HCT116 (cell line): ENCODE measurements around the gene ACSBG1. TPM values are rescaled to one million over a fixed set of nuclear protein-coding genes. Genes with fewer than 3 reads are reported as not detected.

ENCODE experiments used
- ATAC-seq: fragments of 200-7000 bp; cut with Tn5 transposase; 2 replicates; pipeline ENCODE4 v1.9.1; 2020; ENCODE audit warnings: mild to moderate bottlenecking, moderate library complexity
- BruUV-seq: library from RNA; stranded (reverse); fragments of 400-500 nt; replicated peaks from 2 replicates; lab custom pipeline; 2021; lab: Mats Ljungman, UMichigan
- CTCF ChIA-PET: fragments of 300-600 bp; sonication (Branson Sonifier 250); formaldehyde crosslinking; loops from one replicate; lab custom pipeline; 2021; ENCODE audit warnings: antibody characterized with exemption; lab: Charles Lee
- POLR2A ChIA-PET: fragments of 300-600, 350-600 bp; sonication (Branson Sonifier 250); formaldehyde crosslinking; loops from one replicate; lab custom pipeline; 2021; ENCODE audit warnings: antibody characterized with exemption; lab: Charles Lee
- RAD21 ChIA-PET, 2 experiments: fragments of 300-600 bp; sonication (Branson Sonifier 250); formaldehyde crosslinking; loops; one replicate each; lab custom pipeline; 2023; ENCODE audit warnings: low total read pairs in 2 of 2; ENCODE audit not compliant: uncharacterized antibody in 2 of 2, unreplicated experiment in 2 of 2, low non-redundant PET in 1 of 2; lab: Charles Lee
- DNase-seq: peaks from one replicate; pipeline ENCODE4 v3.0.0-alpha.2; 2010; ENCODE audit warnings: low read depth, low spot score
- H2AFZ ChIP-seq: fragments of 200-600 bp; shearing (Covaris generic), sonication (generic); 2 replicates; pipeline ENCODE4 v1.6.1; 2017; ENCODE audit warnings: low read depth, mixed run types, mixed read lengths, antibody characterized with exemption, low read length; ENCODE audit not compliant: poor library complexity, severe bottlenecking
- H3K27ac ChIP-seq: 2 replicates; pipeline ENCODE4 v1.5.1; 2012; ENCODE audit warnings: low read depth, low read length
- H3K27me3 ChIP-seq: fragments of 200-600 bp; sonication (generic); 2 replicates; pipeline ENCODE4 v1.6.1; 2016; ENCODE audit warnings: mixed run types, low read length, mixed read lengths; ENCODE audit not compliant: insufficient read depth
- H3K36me3 ChIP-seq, 2 experiments: fragments of 200-500 bp in 1 of 2; fragments of 200-600 bp in 1 of 2; sonication (Bioruptor generic) in 1 of 2; sonication (generic) in 1 of 2; 2 replicates each; pipeline versions ENCODE4 v1.5.1 to v1.6.1; 2014 to 2016; ENCODE audit warnings: low read length in 2 of 2, inconsistent platforms in 1 of 2, mixed read lengths in 1 of 2, mixed run types in 1 of 2; ENCODE audit not compliant: insufficient read depth in 2 of 2, control insufficient read depth in 1 of 2
- H3K4me1 ChIP-seq, 2 experiments: fragments of 200-600 bp in 1 of 2; sonication (generic) in 1 of 2; 2 replicates each; pipeline versions ENCODE4 v1.5.1 to v1.6.1; 2012 to 2017; ENCODE audit warnings: low read length in 2 of 2, inconsistent platforms in 1 of 2, mild to moderate bottlenecking in 1 of 2, mixed read lengths in 1 of 2, mixed run types in 1 of 2, moderate library complexity in 1 of 2; ENCODE audit not compliant: insufficient read depth in 2 of 2, control insufficient read depth in 1 of 2
- H3K4me2 ChIP-seq: fragments of 200-600 bp; sonication (generic); 2 replicates; pipeline ENCODE4 v1.6.1; 2017; ENCODE audit warnings: mixed run types, low read length, mixed read lengths
- H3K4me3 ChIP-seq, 2 experiments: fragments of 200-600 bp in 1 of 2; sonication (generic) in 1 of 2; replicated peaks in 1 of 2; 2 replicates each; pipeline ENCODE4 v1.5.1; 2011 to 2016; ENCODE audit warnings: low read length in 2 of 2, control low read depth in 1 of 2, low read depth in 1 of 2, mild to moderate bottlenecking in 1 of 2, mixed read lengths in 1 of 2, mixed run types in 1 of 2
- H3K79me2 ChIP-seq: fragments of 200-600 bp; sonication (generic); 2 replicates; pipeline ENCODE4 v1.6.1; 2017; ENCODE audit warnings: mild to moderate bottlenecking, mixed run types, low read length, moderate library complexity, mixed read lengths; ENCODE audit not compliant: insufficient read depth
- H3K9ac ChIP-seq: fragments of 200-600 bp; sonication (generic); 2 replicates; pipeline ENCODE4 v1.6.1; 2016; ENCODE audit warnings: low read length, mixed read lengths
- H3K9me2 ChIP-seq: fragments of 200-600 bp; sonication (generic), shearing (Covaris generic); 2 replicates; pipeline ENCODE4 v1.6.1; 2017; ENCODE audit warnings: mixed run types, mild to moderate bottlenecking, moderate library complexity; ENCODE audit not compliant: insufficient read depth
- H3K9me3 ChIP-seq, 2 experiments: fragments of 200-500 bp in 1 of 2; fragments of 200-600 bp in 1 of 2; sonication (Bioruptor generic) in 1 of 2; sonication (generic) in 1 of 2; 2 replicates each; pipeline ENCODE4 v1.6.1; 2014 to 2017; ENCODE audit warnings: low read length in 2 of 2, mixed read lengths in 2 of 2, inconsistent platforms in 1 of 2, low read depth in 1 of 2, mild to moderate bottlenecking in 1 of 2, mixed run types in 1 of 2, moderate library complexity in 1 of 2; ENCODE audit not compliant: control insufficient read depth in 1 of 2, insufficient read depth in 1 of 2
- H4K20me1 ChIP-seq: fragments of 200-600 bp; sonication (generic), shearing (Covaris generic); 2 replicates; pipeline ENCODE4 v1.6.1; 2017; ENCODE audit warnings: mixed run types, mild to moderate bottlenecking, moderate library complexity; ENCODE audit not compliant: insufficient read depth
- ATF3 ChIP-seq: IDR thresholded peaks from 2 replicates; pipeline ENCODE4 v1.6.1; 2012
- CBX3 ChIP-seq: IDR thresholded peaks from 2 replicates; pipeline ENCODE4 v1.6.1; 2012; ENCODE audit warnings: low read depth
- CEBPB ChIP-seq: IDR thresholded peaks from 2 replicates; pipeline ENCODE4 v1.6.1; 2012; ENCODE audit warnings: low read depth
- CTCF ChIP-seq, 3 experiments: fragments of 200-600 bp in 1 of 3; sonication (generic) in 1 of 3; IDR thresholded peaks in 2 of 3; conservative IDR thresholded peaks in 1 of 3; 2 replicates each; pipeline ENCODE4 v1.5.1; 2012 to 2017; ENCODE audit warnings: low read depth in 2 of 3, low read length in 2 of 3, antibody characterized with exemption in 1 of 3, borderline replicate concordance in 1 of 3, control low read depth in 1 of 3, mild to moderate bottlenecking in 1 of 3, mixed read lengths in 1 of 3, mixed run types in 1 of 3, moderate library complexity in 1 of 3; ENCODE audit not compliant: insufficient read depth in 1 of 3
- FOSL1 ChIP-seq: IDR thresholded peaks from 2 replicates; pipeline ENCODE4 v1.6.1; 2012; ENCODE audit warnings: low read depth
- RAD21 ChIP-seq: IDR thresholded peaks from 2 replicates; pipeline ENCODE4 v1.6.1; 2012; ENCODE audit warnings: low read depth, mild to moderate bottlenecking
- SRF ChIP-seq: IDR thresholded peaks from 2 replicates; pipeline ENCODE4 v1.6.1; 2012; ENCODE audit warnings: low read depth
- ZFX ChIP-seq: fragments of 450-650 bp; IDR thresholded peaks from 2 replicates; pipeline ENCODE4 v1.6.1; 2017
- intact Hi-C: fragments of 100-400 bp; cut with micrococcal nuclease; formaldehyde crosslinking; loops from 2 replicates; pipeline ENCODE4 v1.10.0; 2022
- total RNA-seq: library from RNA; stranded (reverse); gene quantifications from one replicate; pipeline ENCODE4 v1.2.1, GENCODE V29; 2021; ENCODE audit not compliant: unreplicated experiment
- TF ChIP-seq, protein P1 (sequence below): IDR thresholded peaks from 2 replicates; pipeline ENCODE4 v1.6.1; 2012; ENCODE audit warnings: low read depth

The ACSBG1 gene
- total RNA-seq, 1 experiment from 2014 or later, result 0.71 TPM

DNA sequence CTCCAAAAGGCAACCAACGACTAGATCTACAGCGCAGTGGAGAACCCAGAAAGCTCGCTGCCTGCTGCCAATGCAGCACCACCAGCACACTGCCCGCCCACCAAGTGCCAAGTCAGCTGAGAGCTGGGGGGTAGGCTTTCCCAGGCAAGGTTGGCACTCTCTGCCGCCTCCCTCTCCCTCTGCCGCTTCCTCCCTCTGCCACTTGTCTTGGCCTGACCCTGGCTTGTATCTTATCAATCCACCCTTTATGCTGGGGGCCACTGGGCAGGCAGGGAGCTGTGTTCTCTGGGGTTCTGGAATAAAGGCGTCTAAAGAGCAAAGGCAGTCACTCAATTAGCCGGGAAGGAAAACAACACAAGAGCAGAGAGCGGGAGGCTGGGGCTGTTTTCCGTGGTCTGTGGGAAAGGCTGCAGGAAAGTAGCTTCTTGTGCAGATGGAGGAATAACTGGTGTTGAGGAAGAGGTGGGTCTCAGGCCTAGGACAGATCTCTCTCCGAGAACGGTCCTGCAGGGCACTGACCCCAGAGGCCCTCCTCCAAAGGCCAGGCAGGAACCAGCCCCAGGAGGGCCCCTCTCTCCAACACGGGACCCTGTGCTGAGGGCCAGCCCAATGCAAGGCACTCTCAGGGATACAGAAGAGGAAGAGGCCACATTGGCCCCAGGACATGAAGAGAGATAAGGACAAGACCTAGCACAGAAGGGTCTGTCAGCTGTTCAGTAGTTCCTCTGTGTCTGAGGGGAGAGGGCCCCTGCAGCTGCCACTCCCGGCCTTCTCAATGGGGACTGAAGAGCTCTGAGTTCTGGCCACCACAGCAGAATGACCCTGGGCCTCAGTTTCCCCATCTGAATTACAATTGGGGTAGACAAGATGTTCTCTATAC is 30.8 kb downstream of the ACSBG1 start (continued):
- no peak for TF ChIP-seq CTCF (IDR thresholded peaks at IDR 0.05 in 2 of 3, conservative IDR thresholded peaks at IDR 0.05 in 1 of 3; ENCODE audit: borderline replicate concordance in 1 of 3, insufficient read depth in 1 of 3, low read depth in 2 of 3, low read length in 2 of 3)

GRCh38 chr15:78201281-78202190 is 32.8 kb downstream of the ACSBG1 start:
- ChIA-PET CTCF (no interaction called here), POLR2A (no interaction called here), RAD21 (no interaction called here)
- Histone ChIP-seq H3K4me3 (no peak overlapping the region), H3K9me3 (no peaks in the 10 kb centered on the region), H3K4me2 (no peak overlapping the region), H2AFZ (no peak overlapping the region), H3K79me2 (no peaks in the 10 kb centered on the region), H3K27ac (no peak overlapping the region), H3K4me1 (peaks cover 0 to 2% of the 10 kb centered on the region in 2 experiments; a peak in 1 of 4 replicates), H3K27me3 (no peaks in the 10 kb centered on the region), H3K9ac (no peak overlapping the region), H3K9me2 (no peaks in the 10 kb centered on the region), H3K36me3 (no peaks in the 10 kb centered on the region), H4K20me1 (no peaks in the 10 kb centered on the region)
- no TSS peak for BruUV-seq
- intact Hi-C loops, result no loop called here
- DNase-seq (no peak), ATAC-seq (no peak)
- TF ChIP-seq ATF3, result no peak
- no peak for TF ChIP-seq CEBPB
- TF ChIP-seq CBX3, result no peak
- no peak for TF ChIP-seq FOSL1
- no peak for TF ChIP-seq SRF
- TF ChIP-seq, protein P1, sequence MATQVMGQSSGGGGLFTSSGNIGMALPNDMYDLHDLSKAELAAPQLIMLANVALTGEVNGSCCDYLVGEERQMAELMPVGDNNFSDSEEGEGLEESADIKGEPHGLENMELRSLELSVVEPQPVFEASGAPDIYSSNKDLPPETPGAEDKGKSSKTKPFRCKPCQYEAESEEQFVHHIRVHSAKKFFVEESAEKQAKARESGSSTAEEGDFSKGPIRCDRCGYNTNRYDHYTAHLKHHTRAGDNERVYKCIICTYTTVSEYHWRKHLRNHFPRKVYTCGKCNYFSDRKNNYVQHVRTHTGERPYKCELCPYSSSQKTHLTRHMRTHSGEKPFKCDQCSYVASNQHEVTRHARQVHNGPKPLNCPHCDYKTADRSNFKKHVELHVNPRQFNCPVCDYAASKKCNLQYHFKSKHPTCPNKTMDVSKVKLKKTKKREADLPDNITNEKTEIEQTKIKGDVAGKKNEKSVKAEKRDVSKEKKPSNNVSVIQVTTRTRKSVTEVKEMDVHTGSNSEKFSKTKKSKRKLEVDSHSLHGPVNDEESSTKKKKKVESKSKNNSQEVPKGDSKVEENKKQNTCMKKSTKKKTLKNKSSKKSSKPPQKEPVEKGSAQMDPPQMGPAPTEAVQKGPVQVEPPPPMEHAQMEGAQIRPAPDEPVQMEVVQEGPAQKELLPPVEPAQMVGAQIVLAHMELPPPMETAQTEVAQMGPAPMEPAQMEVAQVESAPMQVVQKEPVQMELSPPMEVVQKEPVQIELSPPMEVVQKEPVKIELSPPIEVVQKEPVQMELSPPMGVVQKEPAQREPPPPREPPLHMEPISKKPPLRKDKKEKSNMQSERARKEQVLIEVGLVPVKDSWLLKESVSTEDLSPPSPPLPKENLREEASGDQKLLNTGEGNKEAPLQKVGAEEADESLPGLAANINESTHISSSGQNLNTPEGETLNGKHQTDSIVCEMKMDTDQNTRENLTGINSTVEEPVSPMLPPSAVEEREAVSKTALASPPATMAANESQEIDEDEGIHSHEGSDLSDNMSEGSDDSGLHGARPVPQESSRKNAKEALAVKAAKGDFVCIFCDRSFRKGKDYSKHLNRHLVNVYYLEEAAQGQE, result no peak
- TF ChIP-seq RAD21, result no peak
- no peak for TF ChIP-seq ZFX
